Transverse colon (tissue), 3 donors: Measurements from ENCODE around the gene CERS1.

Experiments used
- CTCF ChIP-seq, 5 experiments: fragments of 200-600 bp in 3 of 5; fragments of 450-650 bp in 2 of 5; sonication (generic) in 3 of 5; IDR thresholded peaks; 1 replicate in 2 of 5; 2 replicates in 3 of 5; pipeline ENCODE4 v1.5.1; 2016 to 2017; ENCODE audit warnings: antibody characterized with exemption in 5 of 5, inconsistent platforms in 3 of 5, mild to moderate bottlenecking in 2 of 5, moderate library complexity in 1 of 5
- EP300 ChIP-seq: sonication (generic); formaldehyde crosslinking; IDR thresholded peaks from one replicate; pipeline ENCODE4 v1.6.1; 2017; ENCODE audit warnings: antibody characterized with exemption, low read depth
- POLR2A ChIP-seq: fragments of 450-650 bp; IDR thresholded peaks from one replicate; pipeline ENCODE4 v1.6.1; 2016; ENCODE audit warnings: antibody characterized with exemption, mild to moderate bottlenecking, moderate library complexity

- TF ChIP-seq POLR2A (no peak), CTCF (IDR thresholded peaks at IDR 0.05) (no peak), EP300 (no peak)
Observed at GRCh38 chr19:18828786-18829185, 67.2 kb downstream of the CERS1 start.
